OCI-LY3 (cell line): ENCODE measurements around the gene MACO1.

Source experiments
- H2AFZ ChIP-seq: fragments of 200-600, 300-600 bp; shearing (Covaris generic); 2 replicates; pipeline ENCODE4 v1.6.0; 2014; ENCODE audit warnings: antibody characterized with exemption, low read depth, low read length
- H3K27ac ChIP-seq: fragments of 200-600, 300-600 bp; sonication (generic); 2 replicates; pipeline ENCODE4 v1.5.1; 2014; ENCODE audit warnings: mild to moderate bottlenecking, low read length, moderate library complexity, mixed read lengths
- H3K27me3 ChIP-seq: fragments of 200-600, 300-600 bp; sonication (generic); 2 replicates; pipeline ENCODE4 v1.6.1; 2014; ENCODE audit warnings: low read depth, low read length, mixed read lengths
- H3K36me3 ChIP-seq: fragments of 200-600, 300-600 bp; sonication (generic); replicated peaks from 2 replicates; pipeline ENCODE3; 2014; ENCODE audit warnings: low read depth, low read length, mixed read lengths
- H3K4me1 ChIP-seq: fragments of 300-600, 200-600 bp; sonication (generic); 2 replicates; pipeline ENCODE4 v1.6.1; 2014; ENCODE audit warnings: low read length, mixed read lengths
- H3K4me2 ChIP-seq: fragments of 200-600, 300-600 bp; sonication (generic); 2 replicates; pipeline ENCODE4 v1.6.1; 2014; ENCODE audit warnings: low read length, mixed read lengths
- H3K4me3 ChIP-seq: fragments of 300-600, 200-600 bp; sonication (generic); 2 replicates; pipeline ENCODE4 v1.5.1; 2014; ENCODE audit warnings: antibody characterized with exemption, mild to moderate bottlenecking, low read length, moderate library complexity
- H3K79me2 ChIP-seq: fragments of 300-600, 200-600 bp; shearing (Covaris generic); 2 replicates; pipeline ENCODE4 v1.6.1; 2014; ENCODE audit warnings: mild to moderate bottlenecking, low read length, mixed read lengths
- H3K9ac ChIP-seq: fragments of 300-600, 200-600 bp; shearing (Covaris generic); 2 replicates; pipeline ENCODE4 v1.6.0; 2014; ENCODE audit warnings: mild to moderate bottlenecking, low read length, moderate library complexity
- H3K9me3 ChIP-seq: fragments of 200-600, 300-600 bp; shearing (Covaris generic); 2 replicates; pipeline ENCODE4 v1.6.1; 2014; ENCODE audit warnings: low read length, mixed read lengths; ENCODE audit not compliant: insufficient read depth
- H4K20me1 ChIP-seq: fragments of 200-600, 300-600 bp; sonication (generic); 2 replicates; pipeline ENCODE4 v1.6.1; 2016; ENCODE audit warnings: low read length, mixed read lengths; ENCODE audit not compliant: insufficient read depth
- CTCF ChIP-seq: fragments of 200-600, 300-600 bp; sonication (generic); IDR thresholded peaks from 2 replicates; pipeline ENCODE4 v1.5.1; 2014; ENCODE audit warnings: antibody characterized with exemption, low read length, low read depth
- EZH2phosphoT487 ChIP-seq: fragments of 200-600 bp; shearing (Covaris generic); IDR thresholded peaks from 2 replicates; pipeline ENCODE4 v1.6.1; 2018; ENCODE audit warnings: antibody characterized with exemption, mixed run types, low read depth

The MACO1 gene

DNA sequence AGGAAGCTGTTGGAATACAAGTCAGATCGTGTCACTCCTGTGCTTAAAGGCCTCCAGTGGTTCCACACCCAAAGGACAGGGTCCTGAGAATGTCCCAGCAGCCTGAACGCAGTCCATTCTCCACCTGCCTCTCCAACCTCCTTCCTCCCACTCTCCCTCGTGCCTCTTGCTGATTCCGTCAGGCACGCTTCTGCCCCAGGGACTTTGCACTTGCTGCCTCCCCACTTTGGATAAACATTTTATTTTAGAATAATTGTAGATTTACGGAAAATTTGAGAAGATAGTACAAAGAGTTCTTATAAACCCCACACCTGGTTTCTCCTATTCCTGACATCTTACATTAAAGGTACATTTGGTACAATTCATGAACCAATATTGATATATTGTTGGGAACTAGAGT lies 84.3 kb downstream of the MACO1 start:
- H2AFZ ChIP-seq = no peak overlapping the region

DNA sequence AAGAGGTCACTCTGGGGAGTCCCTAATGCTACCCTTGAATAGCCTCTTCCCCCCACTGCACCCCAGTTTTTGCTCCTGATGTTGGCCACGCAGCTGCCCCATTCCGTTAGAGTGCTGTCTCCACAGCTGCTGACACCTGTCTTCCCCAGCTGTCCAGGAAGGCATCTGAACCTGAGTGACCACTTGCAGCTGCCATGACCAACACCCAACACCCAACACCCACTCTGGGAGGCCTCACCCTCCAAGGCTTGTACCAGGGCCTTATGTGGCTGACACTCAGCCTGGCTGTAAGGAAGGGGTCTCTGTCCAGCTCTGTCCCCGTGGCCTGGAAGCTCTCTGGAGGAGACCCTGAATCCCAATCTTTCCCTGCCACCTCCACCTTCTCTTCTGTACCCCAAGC lies 86.0 kb downstream of the MACO1 start:
- Histone ChIP-seq H3K36me3 (no peaks in the 10 kb centered on the region), H3K9me3 (no peaks in the 10 kb centered on the region), H4K20me1 (no peaks in the 10 kb centered on the region), H3K27ac (no peak overlapping the region), H3K4me2 (no peak overlapping the region), H2AFZ (no peak overlapping the region), H3K27me3 (no peaks in the 10 kb centered on the region), H3K4me3 (no peak overlapping the region), H3K4me1 (peaks cover 6% of the 10 kb centered on the region; the same call in 1 of the 2 replicates), H3K79me2 (no peaks in the 10 kb centered on the region), H3K9ac (no peak overlapping the region)
- no peak for TF ChIP-seq EZH2phosphoT487
- TF ChIP-seq CTCF = no peak

More for the DNA sequence above, 84.3 kb downstream of the MACO1 start:
- H3K4me2 ChIP-seq = no peak overlapping the region
- H4K20me1 ChIP-seq = no peaks in the 10 kb centered on the region
- no peak overlapping the region for H3K27ac ChIP-seq
- H3K9ac ChIP-seq = no peak overlapping the region
- H3K4me3 ChIP-seq = no peak overlapping the region
- H3K79me2 ChIP-seq = no peaks in the 10 kb centered on the region
- no peaks in the 10 kb centered on the region for H3K9me3 ChIP-seq
- no peaks in the 10 kb centered on the region for H3K27me3 ChIP-seq
- H3K36me3 ChIP-seq = no peaks in the 10 kb centered on the region
- TF ChIP-seq EZH2phosphoT487 (no peak), CTCF (no peak)
- peaks cover under 1% of the 10 kb centered on the region; the same call in 1 of the 2 replicates for H3K4me1 ChIP-seq

- Histone ChIP-seq H3K9ac (no peak overlapping the region), H3K4me2 (no peak overlapping the region), H3K9me3 (no peaks in the 10 kb centered on the region)
Observed at GRCh38 chr1:25517476-25518394, 87.0 kb downstream of the MACO1 start.

More at GRCh38 chr1:25517476-25518394, 87.0 kb downstream of the MACO1 start:
- no peaks in the 10 kb centered on the region for H3K36me3 ChIP-seq
- H2AFZ ChIP-seq = no peak overlapping the region
- no peak overlapping the region for H3K27ac ChIP-seq
- H3K4me1 ChIP-seq = peaks cover 15% of the 10 kb centered on the region
- H4K20me1 ChIP-seq = no peaks in the 10 kb centered on the region
- no peaks in the 10 kb centered on the region for H3K27me3 ChIP-seq
- TF ChIP-seq EZH2phosphoT487 (no peak), CTCF (no peak)
- H3K4me3 ChIP-seq = no peak overlapping the region
- no peaks in the 10 kb centered on the region for H3K79me2 ChIP-seq
